Testis (tissue), 2 donors: ENCODE data around the gene AGRN.

Experiments
- CTCF ChIP-seq, 3 experiments: fragments of 450-650 bp in 2 of 3; fragments of 200-600 bp in 1 of 3; sonication (generic) in 1 of 3; IDR thresholded peaks; one replicate each; pipeline ENCODE4 v1.5.1; 2016 to 2019; ENCODE audit warnings: antibody characterized with exemption in 3 of 3, mild to moderate bottlenecking in 2 of 3, moderate library complexity in 1 of 3
- POLR2A ChIP-seq: fragments of 450-650 bp; IDR thresholded peaks from one replicate; pipeline ENCODE4 v1.6.1; 2017; ENCODE audit warnings: antibody characterized with exemption, mild to moderate bottlenecking, moderate library complexity

GRCh38 chr1:1087351-1088028 is 67.6 kb downstream of the AGRN start:
- no peak for TF ChIP-seq CTCF (IDR thresholded peaks at IDR 0.05)
- no peak for TF ChIP-seq POLR2A
